ENCODE data around the gene PPP1R10.

The PPP1R10 gene

DNA sequence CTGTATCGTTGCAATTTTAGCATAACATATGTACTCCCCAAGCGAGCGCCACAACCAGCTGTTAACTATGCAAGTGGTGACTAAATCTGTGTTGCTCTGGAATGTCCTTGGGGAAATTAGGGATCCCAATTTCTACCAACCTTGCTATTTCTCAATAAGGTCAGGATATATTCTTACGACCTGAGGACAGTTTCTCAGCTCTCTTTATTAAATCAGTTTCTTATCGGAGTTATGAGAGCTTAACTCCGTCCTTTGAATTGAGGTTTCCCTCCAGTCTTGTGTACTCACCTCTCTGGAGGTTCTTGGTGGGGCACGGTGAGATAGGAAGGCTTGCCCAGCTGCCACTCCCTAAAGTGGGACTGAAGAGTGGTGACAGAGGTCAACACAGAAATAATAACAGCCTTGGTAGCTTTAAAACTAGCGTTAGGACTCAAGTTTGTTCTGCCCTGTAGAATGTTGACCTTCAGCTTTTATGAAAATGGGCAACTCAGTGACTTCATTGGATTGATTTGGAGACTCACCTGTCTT lies 1.3 kb upstream of the PPP1R10 start:
- DNase-seq: no peak

DNA sequence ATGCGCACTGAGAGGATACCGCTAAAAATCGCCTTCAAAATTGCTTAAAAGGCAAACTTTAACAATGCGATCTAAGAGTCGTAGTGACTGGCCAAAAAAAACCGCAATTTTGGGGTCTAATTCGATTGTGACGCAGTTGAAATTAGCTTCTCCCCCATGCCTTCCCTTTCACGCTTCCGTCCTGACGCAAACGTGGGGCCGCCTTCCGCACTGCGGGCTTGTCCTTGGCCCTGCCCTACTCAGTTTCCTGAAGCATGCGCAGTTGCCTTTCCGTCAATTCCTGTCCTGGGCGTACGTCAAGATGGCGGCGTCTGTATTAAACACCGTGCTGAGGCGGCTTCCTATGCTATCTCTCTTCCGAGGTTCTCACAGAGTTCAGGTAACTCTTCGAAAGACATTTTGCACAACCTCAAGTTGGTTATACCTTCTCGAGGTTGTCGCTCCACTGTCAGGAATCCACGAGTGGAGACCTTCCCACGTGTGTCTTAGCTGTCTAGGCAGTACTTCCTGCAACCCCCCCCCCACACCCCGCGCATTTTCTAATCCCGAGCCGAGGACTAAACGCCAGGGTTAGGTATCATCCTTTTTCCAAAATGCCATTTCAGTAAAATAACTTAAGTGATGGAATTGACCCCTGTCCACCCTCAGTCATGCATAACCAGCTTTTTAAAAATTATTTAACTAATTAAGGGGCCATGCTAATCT lies 674 bp upstream of the PPP1R10 start, which contains the start of gene MRPS18B:
Gene MRPS18B, plus strand, starts transcription at position 276 of the 705 bp plus-strand sequence. Its CDS starts 26 bp downstream, at position 302.
- DNase-seq: peak; percentile 98

DNA sequence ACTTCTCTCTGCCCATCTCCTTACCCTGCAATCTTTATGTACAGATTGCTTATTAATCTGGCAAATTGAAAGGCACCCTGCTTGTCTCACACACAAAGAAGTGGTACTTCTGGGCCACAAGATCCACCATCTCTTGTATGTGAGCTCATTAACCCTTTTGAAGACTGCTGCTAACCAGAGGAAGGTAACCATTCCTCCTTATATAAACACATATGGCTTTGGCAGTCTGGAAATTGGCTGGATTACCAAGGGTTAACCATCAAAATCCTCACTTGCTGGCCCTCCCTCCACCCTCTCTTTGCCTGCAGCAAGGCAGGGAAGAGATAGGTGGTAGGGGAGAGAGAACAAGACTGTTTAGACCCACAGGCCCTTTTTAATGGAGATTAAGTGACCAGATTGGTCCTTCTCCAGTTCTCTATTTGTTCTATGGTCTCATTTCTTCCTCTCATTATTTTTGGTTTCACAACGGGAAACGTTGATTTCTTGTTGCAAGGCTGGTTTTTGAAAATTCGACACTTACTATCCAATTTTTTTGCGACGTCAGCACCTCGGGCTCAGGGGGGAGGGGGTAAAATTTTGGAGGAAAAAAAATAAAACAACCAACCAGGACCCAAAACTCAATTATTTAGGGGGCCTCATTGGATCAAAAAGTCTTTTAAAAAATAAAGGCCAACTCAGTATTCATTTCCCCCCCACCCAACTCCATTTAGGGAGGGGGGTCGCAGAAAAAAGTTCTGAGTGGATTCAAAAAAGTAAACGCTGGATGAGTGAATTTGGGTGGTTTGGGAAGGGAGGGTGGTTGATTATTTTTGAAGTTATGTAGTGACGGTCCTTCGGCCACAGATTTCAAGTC lies 859 bp downstream of the PPP1R10 start:
- peak; percentile 45 for DNase-seq

DNA sequence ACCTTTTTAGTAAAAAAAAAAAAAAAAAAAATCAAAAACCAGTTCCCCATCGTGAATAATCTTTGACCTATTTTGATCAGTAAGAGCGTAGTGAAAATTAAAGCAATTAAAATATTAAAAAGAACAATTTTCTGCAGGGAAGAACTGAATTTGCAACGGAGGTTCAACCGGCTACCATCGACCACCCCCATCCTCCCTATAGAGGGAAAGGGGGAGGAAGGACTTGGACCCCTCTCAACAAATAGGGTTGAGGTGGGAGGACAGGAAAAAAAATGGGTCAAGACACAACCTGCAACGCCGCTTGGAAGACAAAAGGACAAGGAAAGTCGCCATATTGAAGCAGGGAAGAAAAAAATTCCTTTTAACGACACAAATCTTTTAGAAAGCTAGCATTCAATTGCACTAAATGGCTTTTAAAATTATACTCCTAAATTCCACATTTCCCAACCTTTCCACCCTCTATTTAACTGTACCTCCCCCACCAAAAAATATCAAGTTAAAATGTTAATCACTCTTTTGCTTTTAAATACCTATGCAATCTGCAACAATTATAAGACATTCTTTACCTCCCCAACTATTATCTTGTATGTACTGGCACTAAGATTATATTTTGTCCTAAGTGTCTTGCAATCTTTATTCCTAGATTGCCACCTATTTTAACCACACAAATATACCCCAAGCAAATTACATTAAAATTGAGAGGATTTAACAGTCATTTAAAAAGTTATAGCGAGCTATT lies 1.7 kb downstream of the PPP1R10 start:
- peak; percentile 70 for DNase-seq

DNA sequence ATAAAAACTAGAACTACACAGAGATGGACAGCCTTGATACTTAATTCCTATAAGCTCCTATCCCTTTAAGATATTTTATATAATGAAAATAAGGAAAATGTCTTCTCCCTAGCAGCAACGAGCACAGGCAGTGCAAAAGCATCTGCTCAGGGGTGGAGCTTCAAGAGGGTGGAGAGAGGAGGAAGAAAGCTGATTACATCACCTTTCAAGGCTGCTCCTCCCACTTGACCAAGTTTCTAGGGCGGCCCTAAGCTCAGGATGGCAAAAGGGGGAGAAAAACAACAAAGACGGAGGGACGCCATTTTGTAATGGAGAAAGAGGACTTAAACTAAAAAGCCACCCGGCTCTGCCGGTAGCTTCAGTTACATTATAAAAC lies 2.2 kb downstream of the PPP1R10 start:
- DNase-seq: peak; percentile 96

DNA sequence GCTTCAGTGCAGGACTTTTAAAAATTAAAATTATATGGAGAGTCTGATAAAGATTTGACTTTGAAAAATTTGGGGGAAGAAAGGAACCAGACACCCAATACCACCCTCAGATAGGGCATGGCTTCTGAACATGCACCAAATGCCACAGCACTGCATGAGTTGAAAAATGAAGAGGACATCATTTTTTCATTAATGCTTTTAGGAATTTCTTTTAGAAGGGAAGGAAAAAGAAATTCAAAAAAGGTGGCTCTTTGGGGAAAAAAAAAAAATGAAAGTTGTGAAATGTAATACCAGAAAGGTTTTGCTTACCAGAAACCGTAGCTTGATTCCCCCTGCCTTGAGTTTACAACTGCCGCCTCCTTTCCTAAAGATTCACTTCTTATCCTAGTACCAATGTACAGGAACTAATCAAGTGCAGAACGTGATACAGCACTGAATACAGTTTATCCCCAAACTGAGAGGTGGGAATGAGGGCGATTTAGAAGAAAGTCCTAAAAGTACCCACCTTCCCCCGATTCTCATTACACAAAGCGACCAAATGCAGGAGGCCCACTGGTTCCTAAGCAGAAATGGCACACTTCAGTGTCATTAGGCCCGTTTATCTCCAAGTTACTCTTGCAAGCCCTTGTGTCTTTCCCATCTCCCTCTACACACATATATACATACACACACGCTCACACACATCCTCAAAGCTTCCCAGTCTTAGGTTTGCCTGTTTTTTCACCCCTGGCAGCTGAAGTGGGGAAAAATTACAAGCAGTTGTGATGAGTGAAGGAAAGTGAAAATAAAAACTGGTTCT lies 2.8 kb downstream of the PPP1R10 start:
- DNase-seq: no peak

DNA sequence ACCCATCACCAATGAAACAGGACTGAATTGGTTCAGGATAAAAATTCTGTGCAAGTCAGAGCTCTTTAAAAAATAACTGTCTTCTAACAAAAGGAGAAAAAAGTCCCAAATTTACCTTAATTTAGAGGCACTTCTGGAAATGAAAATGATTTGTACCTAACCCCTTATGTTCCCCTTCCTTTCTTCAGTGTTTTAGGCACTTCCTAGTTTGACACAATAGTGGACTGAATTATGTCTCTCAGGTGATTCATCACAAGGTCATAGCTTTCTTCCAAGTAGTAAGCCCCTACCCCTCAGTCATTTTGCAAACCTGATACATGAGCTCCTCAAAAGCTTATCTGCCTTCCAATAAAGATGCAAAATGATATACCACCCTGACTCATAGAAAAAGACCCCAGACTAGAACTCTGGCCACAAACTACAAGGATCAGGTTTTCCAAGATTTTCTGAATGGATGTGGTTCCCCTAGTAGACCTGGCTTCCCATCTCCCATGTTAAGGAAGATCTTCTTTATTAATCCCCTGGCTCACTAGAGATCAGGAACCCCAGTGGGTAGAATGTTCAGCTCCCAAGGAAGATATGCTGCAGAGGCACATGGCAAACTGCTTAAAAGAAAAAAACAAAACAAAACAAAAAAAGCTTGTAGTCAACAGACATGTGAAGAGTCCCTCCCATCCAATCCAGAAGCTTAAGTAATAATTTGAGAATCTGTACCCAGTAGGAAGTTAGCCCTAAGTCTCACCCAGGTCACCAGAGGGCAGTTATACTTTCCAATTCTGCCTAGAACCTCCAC lies 3.6 kb downstream of the PPP1R10 start:
- DNase-seq: peak; percentile 38

DNA sequence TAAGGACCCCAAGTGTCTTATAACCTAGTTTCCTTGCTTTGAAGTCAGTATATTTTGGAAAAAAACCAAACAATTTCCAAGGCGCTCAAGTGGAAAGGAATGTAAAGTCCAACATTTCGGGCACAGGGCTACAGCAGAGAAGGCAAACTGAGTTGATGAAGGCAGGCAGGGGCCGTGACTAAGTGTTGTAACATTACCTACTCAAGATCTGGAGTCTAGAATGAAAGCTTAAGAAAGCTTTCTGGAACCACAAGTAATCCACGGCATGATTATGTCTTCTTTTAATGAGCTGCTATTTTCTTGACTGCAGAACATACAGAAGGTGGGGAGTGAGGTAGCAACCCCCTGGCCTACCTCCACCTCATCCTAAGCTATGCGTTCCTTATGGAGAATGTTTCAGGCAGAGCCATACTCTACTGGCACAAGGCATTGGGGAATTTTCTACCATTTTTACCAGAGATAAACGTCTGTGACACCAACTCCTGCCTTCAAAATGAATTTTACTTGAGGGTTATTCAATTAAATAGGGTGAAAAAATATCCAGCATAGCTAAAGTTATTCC lies 4.3 kb downstream of the PPP1R10 start:
- DNase-seq: no peak

DNA sequence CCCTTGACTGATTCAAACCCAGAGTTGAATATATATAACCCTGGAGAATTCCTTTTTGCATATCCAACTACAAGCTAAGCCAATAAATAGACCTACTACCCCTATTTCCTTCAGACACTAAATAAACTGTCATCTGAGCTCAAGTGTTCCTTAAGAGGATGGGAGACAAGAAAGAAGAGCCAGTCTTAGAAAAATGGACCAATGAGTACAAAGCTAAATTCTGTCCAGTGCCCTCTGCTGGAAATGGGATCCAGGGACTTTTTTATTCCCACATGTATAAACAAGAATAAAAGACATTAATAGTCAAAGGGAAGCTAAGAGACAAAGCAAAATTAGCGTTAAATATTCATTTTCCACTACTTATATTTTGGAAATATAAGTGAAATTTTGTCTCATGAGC lies 4.8 kb downstream of the PPP1R10 start:
- no peak for DNase-seq

DNA sequence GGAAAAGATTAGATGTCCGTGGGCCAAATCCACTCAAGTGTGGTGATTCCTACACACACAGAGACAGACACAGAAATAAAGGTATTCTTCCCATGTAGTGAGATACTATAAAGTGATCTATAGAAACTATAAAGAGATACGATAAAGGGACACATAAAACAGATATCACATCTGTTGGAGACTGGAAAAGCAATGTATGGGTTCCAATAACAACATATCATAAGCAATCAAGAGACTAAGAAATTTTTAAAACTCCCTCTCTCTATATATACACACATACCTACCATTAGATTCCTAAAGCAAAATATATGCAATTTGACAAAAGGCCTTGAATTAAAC lies 5.2 kb downstream of the PPP1R10 start:
- DNase-seq: no peak

DNA sequence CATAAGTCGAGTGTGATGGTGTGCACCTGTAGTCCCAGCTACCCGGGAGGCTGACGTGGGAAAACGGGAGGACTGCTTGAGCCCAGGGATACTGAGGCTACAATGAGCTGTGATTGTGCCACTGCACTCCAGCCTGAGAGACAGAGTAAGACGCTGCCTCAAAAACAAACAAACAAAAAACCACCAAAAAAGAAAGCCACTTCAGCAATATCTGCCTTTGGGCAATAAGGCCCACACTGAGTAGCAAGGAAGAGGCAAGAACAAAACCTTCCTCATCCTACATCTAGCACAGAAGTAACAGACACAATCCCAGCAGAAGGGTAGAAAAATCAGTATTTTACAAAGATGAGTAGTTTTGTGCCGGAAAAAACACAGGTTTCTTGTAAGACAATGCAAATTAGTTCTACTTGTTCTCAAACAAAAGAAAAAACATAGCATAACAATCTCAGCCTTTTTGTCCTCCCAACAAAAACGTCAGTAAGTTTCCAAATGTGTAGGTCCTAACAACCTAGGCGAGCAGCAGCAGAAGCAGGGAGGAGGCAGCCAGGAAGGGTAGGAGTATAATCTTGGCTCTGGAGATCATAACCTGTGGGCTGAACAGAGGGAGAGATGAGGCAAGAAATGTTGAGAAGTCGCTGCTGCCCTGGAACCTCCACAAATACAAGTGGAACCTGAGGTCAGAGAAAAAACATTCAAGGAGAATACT lies 5.7 kb downstream of the PPP1R10 start:
- DNase-seq: no peak

DNA sequence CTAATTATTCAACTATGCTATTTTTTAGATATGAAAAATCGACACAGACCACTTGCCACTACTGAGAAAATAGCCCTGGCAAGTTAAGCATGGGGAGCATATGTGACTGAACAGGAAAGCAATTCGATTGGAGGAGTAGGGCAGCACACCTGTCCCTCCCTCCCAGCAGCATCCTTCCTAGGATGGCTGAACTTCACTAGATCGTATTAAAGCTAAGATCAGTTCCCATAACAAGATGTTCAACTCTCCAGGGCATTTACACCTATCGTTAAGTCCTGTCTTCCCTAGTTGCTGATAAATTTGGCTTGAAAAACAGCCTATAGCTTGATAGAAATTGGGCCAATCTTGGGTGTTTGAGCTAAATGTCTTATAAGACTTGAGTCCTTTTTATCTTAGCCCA lies 7.0 kb downstream of the PPP1R10 start:
- no peak for DNase-seq

DNA sequence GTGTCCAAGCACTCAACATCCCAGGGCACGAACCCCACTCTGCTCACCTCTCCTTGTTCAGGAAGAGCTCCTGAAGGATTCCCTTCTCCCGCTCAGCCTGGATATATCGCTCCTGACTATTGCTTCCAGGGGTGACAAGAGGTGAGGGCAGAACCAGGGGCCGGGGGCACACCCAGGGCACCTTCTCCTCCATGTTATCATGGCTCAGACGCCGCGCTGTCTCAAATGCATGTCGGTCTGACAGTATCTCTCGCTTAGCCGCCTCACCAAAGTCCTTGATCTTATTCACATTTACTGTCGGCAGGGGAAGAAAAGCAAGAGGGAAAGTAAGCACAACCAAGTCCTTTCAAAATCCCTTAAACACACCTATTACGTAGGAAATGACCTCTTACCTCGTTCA lies 13.1 kb downstream of the PPP1R10 start:
- DNase-seq: no peak

DNA sequence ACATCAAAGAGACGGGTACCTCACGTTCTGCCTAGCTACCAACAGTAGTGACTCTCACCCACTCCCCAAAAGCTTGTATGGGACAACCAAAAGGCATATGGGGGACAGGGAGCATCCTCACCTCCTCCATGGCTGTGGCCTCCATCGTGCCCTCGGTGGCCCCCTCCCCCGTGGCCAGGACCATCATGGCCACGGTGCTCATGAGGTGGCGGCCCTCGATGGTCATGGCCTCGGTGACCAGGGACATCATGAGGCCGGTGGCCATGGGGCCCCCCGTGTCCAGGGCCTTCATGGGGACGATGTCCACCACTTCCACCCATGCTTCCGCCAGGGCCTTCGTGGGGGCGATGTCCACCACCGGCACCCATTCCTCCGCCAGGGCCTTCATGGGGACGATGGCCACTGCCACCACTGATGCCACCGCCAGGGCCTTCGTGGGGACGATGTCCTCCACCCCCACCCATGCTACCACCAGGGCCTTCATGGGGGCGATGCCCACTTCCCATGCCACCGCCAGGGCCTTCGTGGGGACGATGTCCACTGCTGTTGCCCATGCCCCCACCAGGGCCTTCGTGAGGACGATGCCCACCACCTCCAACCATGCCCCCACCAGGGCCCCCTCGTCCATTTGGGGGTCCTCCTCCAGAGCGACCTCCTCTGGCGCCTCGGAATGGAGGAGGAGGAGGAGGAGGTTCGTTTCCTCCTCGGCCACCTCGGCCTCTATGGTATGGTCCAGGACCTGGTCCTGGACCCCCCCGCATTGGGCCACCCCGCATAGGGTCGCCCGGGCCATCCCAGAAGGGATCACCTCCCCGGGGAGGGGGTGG lies 15.0 kb downstream of the PPP1R10 start:
- DNase-seq: no peak

DNA sequence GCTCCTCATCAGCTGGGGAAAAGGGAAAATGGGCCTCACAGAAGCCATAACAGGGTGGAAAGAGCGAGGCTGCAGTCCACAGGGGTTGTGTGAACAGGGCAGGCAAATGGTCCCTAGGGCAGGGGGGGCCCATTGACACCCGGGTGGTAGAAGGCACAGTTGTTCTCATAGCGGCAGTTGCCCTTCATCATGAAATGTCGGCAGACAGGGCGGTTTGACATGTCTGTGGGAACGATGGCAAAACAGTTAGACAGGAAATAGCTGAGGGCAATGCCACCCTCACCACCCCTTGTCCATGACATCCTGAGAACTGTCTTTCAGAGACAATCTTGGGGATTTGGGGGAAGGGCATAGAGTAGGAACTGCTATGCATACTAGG lies 15.6 kb downstream of the PPP1R10 start:
- DNase-seq: no peak

DNA sequence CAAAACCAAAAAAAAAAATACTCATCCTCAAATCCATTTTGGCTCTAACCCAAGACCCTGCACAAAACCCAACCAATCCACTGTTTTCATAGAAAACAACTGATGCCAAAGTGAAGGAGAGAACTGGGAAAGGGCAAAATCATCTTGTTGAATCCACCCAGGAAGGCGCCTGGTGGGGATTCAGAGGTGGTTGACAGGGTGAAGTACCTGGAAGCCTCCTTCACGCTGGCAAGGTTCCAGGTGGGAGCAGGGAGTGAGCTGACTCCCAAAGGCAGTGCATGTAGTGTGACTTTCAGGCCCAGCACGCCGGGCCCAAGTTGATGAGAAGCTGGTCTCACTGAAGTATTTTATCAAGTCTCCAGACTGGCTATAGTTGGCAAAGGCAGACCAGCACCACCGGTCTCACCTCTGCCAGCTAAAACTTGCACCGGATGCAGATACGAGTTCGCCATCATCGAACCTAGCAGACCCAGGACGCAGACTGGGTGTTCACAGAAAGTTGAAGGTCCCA lies 16.5 kb downstream of the PPP1R10 start:
- DNase-seq: no peak

DNA sequence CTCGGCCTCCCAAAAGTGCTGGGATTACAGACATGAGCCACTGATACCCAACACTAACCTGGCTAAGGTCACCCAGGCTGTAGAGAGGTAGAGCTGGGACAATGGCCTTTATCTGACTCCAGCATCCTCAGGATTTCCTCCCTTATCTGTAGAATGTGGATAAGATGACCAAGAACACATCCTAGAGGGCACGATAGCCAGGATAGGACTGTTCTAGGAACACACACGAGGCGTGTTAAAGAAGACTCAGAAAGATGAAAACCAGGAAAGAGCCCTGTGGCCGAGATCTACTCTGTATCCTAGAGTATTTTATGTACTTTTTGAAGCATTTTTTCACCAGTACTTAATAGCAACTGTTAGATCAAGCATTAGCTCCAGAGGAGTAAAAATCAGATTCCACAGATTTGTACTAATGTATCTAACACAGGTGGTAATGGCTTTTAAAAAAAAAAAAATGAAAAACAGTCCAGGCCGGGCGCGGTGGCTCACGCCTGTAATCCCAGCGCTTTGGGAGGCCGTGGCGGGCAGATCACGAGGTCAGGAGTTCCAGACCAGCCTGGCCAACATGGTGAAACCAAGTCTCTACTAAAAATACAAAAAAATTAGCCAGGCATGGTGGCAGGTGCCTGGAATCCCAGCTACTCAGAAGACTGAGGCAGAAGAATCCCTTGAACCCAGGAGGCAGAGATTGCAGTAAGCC lies 17.3 kb downstream of the PPP1R10 start:
- no peak for DNase-seq

DNA sequence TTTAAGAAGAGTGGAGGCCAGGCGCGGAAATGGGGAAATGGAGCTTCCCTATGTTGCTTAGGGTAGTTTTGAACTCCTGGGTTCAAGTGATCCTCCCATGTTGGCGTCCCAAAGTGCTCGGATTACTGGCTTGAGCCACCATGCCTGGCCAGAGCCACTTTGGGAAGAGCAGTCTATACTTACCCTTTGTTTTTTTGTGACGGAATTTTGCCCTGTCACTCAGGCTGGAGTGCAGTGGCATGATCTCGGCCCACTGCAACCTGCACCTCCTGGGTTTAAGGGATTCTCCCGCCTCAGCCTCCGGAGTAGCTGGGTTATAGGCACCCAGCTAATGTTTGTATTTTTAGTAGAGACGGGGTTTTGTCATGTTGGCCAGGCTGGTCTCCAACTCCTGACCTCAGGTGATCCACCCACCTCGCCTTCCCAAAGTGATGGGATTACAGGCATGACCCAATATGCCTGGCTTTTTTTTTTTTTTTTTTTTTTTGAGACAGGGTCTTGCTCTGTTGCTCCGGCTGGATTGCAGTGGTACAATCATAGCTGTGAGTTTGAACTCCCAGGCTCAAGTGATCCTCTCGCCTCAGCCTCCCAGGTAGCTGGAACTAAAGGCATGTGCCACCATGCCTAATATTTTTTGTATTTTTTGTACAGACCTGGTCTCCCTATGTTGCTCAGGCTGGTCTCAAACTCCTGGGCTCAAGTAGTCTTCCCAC lies 18.0 kb downstream of the PPP1R10 start:
- no peak for DNase-seq
